Inferior parietal cortex (tissue), 1 donor: ENCODE results near the gene KCNJ16.

ENCODE experiments used
- DNase-seq: peaks from one replicate; pipeline ENCODE4 v3.0.0-alpha.2; 2016; ENCODE audit errors: extremely low spot score

The KCNJ16 gene

DNA sequence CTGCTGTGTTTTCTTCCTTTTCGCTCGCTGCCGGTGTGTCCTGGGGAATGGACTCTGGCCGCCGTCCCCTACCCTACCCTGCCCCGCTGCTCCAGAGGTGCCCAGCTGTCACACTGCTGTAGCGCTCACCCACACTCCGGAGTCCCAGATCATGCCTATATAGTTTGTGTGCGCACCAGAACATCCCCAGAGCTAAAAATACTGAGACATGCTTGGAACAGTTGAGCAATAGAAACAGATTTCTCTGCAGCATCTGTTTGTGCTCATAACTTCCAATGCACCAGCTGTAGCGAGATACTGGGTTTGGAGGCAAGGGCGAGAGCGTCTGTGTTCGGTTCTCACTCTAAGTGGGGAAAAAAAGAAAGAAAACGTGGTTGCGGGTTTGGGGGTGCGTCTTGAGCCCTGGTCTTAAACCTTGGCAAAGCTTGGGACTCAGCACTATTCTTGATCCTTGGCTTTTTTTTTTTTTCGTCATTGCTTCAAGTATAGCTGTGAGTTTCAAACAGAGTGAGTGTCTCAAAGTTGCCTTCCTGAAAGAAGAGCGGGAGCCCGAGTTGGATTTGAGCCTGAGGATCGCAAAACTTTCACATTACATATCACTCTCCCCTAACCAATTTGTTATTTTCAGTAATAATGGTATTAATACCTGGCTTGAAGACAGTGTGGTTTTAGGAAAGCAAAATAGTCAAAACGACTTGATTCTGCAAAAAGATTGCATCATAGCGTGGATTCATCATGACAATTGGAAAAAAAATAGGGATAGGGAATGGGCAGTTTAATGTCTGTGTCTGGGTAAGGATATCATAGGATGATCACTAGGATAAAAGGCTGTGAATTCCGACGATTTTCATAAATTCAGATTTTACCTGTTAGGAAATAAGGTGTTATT, 94.9 kb downstream of the KCNJ16 start:
- peak; percentile 68 for DNase-seq

DNA sequence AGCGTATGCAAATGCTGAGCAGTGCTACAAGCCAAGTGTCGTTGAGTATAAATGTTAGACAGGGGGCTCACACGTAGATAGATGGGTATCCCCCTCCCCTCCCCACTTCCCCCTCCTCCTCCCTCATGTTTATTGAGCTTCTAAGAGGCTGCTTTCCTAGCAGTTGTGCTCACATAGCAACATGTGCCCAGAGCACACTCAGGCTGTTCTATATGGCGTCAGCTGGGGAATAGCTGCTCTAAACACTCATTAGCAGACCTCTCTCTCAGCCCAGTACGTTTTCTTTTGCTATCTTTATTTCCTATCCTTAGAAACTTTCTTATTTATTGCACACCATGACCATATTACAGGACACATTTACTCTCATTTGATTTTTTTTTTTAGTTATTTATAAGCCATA, 96.1 kb downstream of the KCNJ16 start:
- DNase-seq: peak; percentile 37

DNA sequence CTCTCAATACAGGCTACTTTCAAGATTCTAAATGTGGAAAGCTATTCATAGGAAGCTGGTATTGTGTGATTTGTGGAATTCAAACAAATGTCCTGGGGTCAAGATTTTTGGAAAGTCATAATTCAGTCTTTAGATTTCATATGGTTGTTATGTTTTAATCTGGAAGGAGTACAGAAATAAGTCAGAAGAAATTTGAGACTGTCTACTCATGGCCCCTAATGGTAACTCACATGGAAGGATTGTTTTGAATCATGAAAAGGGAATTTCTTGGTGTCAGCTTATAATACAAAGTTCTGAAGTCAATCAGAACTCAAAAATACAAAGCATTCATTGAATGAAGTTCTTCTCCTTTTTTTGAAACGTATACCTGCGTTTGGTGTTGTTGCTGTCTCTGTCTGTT, 97.4 kb downstream of the KCNJ16 start:
- no peak for DNase-seq

DNA sequence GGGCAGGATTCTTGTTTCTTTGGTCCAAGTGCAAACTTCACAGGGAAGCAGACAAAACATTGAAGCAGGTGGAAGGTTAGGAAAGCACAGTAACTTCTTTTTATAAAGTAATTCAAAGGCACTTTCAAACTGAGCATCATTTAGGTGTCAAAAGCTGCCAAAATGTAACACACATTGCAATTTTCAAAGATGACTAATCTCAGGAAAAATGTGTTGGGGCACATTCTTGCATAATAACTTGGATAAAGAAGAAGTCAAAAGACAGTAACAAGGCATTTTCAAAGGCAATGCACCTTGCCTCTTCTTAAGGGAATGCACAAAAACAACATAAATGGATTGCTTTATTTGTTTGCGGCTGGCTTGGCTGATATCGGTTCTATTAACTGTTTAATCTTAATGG, 97.9 kb downstream of the KCNJ16 start:
- DNase-seq: peak; percentile 32

DNA sequence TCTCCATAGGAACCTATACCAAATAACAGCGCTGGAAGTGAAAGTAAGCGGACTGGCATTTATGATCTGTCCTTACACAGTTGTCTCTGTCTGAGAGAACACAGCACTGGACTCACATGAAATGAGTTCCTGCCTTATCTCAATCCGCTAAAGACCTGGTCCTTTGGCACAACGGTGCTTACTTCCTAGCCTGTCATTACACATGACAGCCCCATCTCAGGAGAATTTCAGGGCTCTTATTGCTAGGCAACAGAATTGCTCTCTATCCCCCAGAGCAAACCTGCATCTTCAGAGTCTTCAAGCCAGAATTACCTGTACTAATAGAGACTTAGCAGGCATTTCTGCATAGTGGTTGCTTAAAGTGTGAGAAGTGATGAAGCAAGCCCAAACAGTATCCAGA, 98.7 kb downstream of the KCNJ16 start:
- no peak for DNase-seq

DNA sequence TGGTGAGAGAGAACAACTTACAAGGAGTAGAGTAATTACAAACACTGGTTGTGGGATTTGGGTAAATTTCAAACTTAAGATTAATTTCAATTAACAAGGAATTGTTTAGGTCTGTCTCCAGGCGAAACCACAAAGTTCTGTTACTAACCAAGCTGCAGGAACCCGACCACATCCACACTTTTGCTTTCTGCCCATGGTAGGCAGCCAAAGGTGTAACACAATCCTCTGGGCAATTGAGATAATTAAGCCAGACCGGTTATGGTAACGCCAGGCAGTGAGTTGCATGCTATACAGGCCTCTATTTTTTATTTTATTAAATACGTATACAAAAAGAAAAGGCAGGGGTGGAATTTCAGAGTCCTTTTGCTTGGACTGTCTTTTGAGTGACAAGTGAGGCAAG, 106.4 kb downstream of the KCNJ16 start:
- DNase-seq: no peak

DNA sequence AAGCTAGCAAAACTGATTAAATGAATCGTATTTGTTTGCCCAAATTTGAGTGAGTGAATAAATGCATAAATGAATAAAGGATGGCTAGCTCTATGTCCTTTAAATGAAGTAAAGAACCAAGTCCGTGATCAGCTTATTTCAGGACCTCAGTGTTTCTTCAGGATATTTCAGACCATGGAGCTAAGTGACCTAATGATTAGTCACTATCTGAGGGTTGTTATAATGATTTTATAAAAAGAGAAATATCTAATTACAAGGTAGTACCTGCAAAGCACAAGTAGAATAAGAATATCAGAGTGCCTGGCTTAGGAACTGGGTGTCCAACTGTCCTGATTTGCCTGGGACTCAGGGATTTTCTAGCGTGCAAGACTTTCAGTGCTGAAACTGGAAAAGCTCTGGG, 106.8 kb downstream of the KCNJ16 start:
- no peak for DNase-seq

DNA sequence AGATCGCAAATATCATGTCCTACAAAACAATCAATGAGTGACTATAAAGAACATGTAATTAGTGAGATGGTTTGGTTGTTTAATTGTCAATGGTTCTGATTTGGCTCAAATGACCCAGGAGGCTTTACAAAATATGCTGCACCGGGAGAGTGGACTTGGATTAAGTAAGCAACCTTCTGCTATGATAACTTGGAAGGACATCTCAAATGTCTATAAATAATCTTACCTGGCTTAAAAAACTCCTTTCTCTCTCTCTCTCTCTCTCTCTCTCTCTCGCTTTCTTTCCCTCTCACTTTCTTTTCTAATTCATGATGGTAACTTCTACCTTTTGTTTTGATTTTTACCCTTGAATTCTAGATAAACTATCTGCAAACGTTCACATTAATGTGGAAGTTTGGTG, 108.5 kb downstream of the KCNJ16 start:
- no peak for DNase-seq

DNA sequence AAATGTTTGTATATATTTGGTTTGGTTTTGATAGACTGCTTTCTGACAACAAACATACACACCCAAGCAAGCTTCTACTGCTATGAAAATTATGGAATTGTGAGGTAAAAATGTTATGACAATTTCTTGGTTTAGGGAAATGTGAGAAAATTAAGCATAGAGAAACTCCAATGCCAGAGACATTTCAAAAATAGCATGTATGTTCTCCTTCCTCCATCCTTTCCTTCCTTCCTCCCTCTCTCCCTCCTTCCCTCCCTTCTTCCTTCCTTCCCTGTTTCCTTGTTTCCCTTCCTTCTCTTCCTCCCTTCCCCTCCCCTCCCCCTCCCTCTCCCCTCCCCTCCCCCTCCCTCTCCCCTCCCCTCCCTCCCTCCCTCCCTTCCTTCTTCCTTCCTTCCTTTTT, 109.2 kb downstream of the KCNJ16 start:
- DNase-seq: no peak

DNA sequence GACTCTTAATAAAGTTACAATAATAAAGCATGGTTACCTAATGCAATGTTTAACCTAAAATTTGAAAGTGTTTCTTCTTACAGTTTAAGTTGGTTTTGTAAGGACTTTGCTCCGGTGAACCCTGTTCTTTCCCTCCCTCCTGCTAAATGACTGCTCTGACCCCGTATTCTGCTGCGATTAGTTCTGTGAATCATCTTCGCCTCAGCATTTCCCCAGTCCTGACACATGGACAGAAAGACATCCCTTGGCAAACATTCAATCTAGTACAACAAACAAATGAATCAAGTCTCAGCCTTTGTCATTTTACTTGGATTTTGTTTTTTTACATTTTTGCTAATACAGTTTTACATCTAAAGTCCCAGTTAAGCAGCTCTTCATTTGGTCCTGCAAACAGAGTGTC, 109.7 kb downstream of the KCNJ16 start:
- no peak for DNase-seq
